Hematopoietic multipotent progenitor cell treated with erythropoietin and hydrocortisone succinate and interleukin-3 and kit ligand, for 8 days (in vitro differentiated cells): Measurements from ENCODE around the gene MGLL.

Source experiments
- DNase-seq: peaks from one replicate; pipeline ENCODE4 v3.0.0-alpha.2; 2015

The MGLL gene

DNA sequence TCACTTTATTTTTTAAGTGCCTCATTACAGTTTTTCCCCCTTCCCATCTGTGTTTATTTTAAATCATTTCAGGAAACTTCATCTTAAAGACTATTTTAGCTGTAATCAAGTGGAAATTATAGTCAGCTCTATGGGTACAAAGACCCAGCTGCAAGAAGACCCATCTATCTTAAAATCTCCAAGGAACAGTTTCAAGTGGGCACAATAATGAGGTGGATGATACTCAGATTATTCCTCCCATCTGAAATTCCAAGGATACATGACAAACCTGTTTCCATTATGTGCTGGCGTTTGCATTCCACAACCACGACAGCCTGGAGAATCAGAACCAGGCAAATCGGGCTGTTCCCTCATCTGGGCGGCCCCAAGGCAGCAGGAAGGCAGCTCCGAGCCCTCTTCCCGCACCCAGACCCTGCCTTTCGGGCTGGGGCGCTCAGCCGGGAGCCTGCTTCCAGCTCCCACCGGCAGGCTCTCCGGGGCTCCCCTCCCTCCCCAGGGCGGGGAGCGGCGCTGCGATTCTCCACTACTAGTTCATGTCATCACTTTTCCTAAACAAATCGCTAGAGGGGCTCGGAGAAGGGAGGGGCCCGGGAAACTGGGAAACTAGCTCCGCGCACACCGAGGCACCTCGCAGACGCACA lies at the start of gene MGLL:
MGLL (minus strand) TSS at position 475 of the 641 bp plus-strand sequence; CDS start at position 278, 197 bp downstream.
- DNase-seq: no peak

DNA sequence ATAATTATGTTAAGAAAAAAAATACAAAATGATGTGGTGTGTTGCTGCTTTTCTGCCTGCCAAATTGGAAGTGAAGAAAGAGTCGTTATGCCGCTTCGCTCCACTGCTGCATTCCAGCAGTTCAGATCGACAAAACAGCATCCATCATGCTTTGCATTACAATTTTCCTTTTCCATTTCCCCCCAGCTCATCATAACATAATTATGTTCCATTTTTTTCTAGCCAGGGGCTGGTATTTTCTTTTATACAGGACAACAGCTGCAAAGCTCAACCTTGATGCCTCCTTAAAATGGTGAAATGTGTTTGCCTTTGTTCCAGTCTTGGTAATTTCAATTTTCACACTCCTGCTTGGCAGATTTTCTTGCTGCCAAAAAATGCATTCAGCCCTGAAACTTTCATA lies 47.8 kb upstream of the MGLL start:
- DNase-seq: no peak

DNA sequence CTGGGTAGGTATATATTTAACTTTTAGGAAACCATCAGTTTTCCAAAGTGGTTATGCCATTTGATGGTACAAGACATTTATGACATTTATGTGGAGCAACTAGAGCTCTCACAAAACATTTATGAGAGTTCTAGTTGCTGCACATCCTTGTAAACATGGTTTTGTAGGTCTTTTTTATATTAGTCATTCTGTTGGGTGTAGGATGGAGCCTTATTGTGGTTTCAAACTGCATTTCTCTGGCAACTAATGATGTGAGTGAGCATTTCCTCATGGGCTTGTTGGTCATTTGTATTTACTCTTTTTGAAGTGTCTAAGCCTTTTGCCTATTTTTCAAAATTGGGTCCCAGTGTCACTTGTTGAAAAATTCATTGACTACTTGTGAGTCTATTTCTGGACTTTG lies 45.7 kb upstream of the MGLL start:
- DNase-seq: no peak

DNA sequence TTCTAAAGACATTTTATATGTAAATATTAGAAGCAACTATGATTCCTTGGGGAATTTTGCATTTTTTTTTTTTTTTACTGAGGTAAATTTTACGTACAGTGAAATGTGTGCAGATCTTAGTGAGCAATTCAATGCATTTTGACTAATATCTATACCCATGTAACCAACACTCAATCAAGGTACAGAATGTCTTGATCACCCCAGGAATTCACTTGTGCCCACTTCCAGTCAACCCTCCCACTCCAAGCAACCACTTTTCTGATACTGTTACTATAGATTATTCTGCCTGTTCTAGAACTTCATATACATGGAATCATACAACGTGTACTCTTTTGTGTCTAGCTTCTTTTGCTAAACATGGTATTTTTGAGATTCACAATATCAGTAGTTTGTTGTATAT lies 45.1 kb upstream of the MGLL start:
- no peak for DNase-seq

DNA sequence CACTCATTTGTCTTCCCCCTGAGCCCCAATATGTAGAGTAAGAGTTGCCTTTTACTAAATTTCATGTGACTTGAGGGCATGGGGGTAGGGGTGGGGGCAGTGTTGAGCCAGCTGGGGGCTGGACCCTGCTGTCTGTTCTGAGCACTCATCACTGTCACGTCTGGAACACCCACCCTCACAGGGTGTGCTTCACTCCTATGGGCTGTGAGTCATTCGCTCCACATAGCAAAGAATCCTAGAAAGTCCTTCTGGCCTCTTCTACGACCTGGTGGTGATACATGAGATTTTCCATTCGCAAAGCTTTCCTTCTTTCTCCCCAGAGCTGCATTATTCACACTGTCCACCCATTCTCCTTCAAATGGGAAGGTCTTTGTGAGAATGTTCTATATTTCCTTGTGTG lies 43.6 kb upstream of the MGLL start:
- DNase-seq: peak; percentile 38

DNA sequence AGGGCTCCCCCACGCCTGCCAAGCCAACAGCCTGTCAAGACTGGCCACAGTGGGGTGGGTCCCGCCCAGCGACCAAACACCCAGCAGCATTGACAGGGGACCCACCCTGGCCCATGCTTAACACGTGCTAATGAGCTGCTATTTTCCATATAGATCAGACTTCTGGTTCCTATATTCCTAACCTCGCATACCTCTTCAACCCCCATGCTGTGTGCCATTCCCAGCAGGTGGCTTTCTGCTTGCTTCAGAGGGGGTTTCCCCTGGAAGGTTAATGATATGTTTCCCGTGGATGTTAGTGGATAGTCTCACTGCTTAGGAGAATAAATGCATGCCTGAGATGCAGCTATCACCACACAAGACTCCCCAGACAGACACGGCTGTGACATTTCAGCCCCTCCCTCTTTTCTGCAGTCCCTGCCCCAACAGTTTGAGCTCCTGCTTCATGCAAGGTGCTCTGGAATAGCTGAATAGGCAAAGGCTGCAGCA lies 37.9 kb upstream of the MGLL start:
- peak; percentile 89 for DNase-seq

DNA sequence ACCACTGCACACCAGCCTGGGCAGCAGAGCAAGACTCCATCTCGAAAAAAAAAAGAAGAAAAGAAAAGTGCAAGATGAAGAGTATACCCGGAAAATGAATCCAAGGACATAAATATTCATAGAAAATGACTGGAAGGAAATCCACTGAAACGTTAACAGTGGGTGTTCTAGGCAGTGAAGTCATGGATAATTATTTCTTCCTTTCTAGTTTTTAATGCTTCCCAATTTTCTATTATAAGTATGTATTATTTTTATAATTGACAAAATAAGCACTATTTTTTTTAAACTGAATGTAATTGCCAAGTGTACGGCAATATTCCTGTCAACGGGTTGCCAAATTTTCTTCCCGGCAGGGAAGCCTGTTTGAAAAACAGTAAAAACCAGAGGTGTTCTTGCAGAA lies 37.4 kb upstream of the MGLL start:
- no peak for DNase-seq

DNA sequence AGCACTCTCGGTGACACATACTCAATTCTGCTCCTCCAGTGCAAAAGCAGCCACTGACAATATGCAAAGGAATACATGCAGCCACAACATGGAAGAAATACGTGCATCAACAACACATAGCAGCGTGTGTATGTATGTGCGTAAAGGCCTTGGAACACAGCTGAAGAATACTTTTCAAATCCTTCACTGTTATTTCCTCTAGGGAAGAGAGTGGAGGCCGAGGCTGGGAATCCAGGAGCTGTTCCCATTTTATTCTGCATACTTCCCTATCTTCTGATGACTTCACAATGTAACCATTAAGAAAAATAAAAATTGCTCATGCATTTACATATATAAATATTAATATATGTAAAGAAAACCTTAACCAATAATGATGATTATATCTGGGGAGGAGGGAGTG lies 36.6 kb upstream of the MGLL start:
- DNase-seq: no peak

DNA sequence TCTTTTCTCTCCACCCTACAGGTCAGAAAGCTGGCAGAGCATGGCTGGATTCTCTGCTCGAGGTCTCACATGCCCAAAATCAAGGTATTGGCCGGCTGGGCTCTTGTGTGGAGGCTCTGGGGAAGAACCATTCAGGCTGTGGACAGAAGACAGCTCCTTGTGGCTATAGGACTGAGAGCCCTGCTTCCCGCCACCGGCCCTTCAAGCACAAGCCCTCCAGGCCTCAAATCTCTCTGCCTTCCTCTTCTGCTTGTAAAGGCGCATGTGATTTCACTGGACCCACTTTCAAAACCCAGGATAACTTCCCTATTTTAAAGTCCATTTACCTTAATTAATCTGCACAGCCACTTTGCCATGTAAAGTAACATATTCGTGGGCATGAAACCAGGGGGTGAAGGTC lies 36.2 kb upstream of the MGLL start:
- no peak for DNase-seq

- peak; percentile 73 for DNase-seq
Measured at GRCh38 chr3:127857333-127857732, 35.0 kb upstream of the MGLL start.

DNA sequence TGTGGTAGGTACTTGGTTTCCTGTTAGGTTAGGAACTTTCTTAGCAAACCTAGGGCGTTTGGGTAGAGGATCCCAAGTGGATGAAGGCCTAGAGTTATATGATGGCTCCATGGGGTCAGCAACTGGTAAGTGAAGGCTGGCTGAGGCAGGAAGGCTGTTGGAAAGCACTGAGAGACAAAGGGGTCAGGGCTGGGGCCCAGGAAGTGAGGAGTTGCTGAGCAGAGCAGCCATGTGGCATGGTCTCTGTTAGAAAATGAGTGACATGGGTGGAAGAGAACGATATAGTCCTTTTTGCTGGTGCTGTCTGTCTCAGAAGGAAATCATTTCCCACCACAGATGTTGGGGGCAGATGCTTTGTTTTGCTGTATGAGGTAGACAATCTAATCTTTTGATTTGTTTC lies 34.5 kb upstream of the MGLL start:
- DNase-seq: no peak

DNA sequence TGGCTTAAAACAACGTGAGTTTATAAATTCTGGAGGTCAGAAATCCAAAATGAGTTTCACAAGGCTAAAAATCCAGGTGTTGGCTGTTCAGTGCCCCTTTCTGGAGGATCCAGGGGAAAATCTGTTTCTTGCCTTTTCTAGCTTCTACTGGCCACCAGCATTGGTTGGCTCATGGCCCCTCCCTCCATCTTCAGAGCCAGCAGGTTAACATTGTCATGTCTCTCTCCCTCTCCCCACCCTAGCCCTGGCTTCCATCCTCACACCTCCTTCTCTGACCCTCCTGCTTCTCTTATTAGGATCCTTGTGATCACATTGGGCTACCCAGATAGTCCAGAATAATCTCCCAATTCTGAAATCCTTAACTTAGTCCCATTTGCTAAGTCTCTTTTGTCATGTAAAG lies 32.9 kb upstream of the MGLL start:
- no peak for DNase-seq

DNA sequence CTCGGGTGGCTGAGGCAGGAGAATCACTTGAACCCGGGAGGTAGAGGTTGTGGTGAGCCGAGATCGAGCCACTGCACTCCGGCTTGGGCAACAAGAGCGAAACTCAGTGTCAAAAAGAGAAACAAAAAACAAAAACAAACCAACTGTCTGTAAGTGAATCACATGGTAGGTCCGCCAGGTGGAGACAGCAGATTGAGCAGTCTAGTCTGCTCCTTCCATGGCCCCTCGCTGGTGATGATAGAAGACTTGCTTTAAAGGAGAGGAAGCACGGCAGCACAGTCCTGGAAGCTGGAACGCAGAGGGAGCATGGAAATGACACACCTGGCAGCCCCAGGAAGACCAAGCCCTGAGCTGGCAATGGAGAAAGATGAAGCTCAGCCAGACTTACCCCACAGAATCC lies 31.4 kb upstream of the MGLL start:
- peak; percentile 46 for DNase-seq

GRCh38 chr3:127851899-127852298 lies 29.6 kb upstream of the MGLL start:
- DNase-seq: no peak

GRCh38 chr3:127849368-127849767 lies 27.1 kb upstream of the MGLL start:
- DNase-seq: no peak

DNA sequence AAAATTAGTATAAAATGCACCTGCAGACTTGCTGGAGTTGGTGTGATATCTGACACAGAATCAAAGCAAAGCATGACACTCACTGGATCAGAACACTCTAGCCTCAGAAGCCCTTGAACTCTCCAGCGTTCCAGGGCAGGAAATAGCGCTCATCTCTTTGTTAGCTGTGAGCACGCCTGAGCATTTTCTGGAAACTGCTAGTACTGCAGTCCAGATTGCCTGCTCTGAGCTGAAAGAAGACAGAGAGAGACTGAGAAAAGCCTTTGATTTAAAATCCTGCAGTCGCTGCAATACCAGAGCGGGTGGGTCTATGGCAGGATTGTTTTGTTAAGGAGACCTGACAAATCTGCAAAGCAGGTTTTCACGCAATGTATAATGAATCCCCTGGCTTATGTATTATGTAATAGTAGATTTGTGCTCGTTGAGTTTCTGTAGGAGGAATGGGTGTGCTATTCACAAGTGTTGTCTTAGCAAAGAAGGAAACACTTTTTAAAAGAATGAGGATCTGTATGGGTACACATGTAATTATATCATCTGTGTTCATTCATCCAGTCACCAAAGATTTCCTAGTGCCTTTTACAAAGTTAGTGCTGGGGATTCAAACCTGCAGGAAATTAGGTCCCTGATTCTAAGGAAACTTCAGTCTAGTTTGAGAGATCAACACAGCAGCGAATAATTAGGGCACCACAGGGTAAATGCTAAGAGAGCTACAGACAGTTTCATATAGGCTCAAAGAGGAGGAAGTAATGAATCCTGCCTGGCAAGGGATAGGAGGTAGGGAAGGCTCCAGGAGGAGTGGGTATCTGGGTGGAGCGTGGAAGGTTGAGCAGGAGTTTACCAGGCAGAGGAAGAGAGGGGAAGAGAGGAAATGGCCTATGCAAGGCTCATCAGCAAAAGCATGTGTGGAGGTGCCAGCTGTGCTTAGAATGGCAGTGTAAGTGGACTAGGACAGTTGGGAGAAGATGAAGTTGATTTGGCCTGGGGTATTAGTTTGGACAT lies 26.1 kb upstream of the MGLL start:
- no peak for DNase-seq

DNA sequence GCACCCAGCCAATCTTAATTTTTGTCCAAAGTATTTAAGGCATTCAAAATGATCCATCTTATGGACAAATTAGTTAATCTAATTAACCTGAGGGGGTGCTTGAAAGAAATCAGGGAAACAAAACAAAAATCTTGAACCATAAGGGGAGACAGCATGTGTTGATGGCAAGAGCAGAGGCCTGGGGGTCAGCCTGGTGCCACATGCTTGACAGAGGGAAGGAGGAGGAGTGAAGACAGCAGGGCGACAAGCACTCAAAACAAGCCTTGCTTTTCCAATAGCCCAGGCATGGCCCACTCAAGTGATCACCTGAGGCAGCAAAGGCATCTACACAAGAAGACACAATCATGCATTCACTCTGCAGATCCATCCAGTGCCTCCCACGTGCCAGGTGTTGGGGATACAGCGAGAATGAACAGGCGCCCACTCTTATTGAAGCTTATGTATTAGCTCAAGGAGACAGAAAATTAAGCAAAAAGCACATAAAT lies 25.0 kb upstream of the MGLL start:
- DNase-seq: no peak

DNA sequence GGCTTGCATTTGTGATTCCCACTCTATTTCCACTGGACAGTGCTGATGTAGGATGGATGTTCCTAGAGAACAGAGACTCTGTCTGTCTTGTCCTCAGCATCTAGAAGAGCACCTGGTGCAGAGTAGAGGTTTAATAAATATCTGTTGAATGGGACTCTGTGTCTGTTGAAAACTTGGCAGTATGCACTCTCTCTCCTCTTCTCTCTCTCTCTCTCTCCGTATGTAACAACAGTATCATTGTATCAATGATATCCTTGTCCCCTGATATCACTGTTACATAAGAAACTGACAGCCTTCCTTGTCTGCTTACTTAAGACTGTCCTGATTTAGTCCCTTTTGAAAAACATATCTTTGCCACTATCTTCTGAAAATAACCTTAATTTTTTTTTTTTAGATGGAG lies 24.3 kb upstream of the MGLL start:
- DNase-seq: no peak

DNA sequence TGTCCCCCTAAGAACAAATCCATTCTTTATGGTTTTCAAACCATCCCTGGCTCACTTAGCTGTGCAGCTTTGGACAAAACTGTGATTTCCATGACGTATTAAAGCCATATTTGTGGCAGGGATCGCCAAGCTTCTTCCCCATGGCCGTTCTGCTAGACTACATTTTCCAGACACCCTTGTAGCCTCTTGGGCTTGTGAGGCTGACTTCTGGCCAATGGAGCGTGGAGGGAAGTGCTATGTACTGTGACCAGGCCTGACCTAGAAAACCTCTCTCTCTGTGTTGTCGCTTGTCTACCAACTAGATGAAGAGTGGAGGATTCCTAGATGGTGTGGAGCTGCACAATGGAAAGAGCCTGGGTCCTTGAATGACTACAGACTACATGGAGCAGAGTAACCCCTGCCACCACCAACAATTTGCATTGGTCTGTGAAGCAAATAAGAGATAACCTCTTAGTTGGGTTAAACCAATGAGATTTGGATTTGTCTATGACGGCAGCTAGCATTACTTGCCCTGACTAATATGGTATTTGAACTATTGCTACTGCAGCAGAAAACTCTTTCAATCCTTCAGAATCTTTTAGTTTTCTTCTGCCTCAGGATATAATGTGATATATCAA lies 22.1 kb upstream of the MGLL start:
- no peak for DNase-seq

DNA sequence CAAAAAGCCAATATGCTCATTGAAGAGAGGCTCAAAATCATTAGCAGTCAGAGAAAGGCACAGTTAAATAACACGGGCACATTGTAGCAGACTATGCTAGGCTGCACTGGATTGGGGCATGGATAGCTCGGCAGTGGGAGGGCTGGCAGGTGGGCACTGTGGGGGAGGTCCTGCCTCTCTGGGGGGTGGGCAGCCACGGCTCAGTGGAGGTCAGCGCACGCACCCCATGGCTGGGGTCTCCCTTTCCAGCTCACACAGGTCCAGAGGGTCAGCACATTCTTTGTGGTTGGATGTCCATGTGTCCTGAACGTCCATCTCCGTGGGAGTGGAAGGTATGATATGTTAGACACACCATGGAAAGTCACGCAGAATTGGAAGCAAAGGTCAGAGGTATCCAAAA lies 18.4 kb upstream of the MGLL start:
- no peak for DNase-seq

GRCh38 chr3:127839099-127839498 lies 16.8 kb upstream of the MGLL start:
- no peak for DNase-seq

GRCh38 chr3:127835993-127836882 lies 13.9 kb upstream of the MGLL start:
- DNase-seq: peak; percentile 52
